ENCODE data around the gene RNPS1. TPM values are rescaled to one million over a fixed set of nuclear protein-coding genes. Genes with fewer than 3 reads are reported as not detected.
A peak's percentile ranks its signal among the peaks of the same experiment; 100 is the strongest.

Gene RNPS1
- total and polyA plus RNA-seq, 2 donors (not counting 3 experiments of a cell fraction or from before 2014, with no cell fraction given), result 206 to 209 TPM

DNA sequence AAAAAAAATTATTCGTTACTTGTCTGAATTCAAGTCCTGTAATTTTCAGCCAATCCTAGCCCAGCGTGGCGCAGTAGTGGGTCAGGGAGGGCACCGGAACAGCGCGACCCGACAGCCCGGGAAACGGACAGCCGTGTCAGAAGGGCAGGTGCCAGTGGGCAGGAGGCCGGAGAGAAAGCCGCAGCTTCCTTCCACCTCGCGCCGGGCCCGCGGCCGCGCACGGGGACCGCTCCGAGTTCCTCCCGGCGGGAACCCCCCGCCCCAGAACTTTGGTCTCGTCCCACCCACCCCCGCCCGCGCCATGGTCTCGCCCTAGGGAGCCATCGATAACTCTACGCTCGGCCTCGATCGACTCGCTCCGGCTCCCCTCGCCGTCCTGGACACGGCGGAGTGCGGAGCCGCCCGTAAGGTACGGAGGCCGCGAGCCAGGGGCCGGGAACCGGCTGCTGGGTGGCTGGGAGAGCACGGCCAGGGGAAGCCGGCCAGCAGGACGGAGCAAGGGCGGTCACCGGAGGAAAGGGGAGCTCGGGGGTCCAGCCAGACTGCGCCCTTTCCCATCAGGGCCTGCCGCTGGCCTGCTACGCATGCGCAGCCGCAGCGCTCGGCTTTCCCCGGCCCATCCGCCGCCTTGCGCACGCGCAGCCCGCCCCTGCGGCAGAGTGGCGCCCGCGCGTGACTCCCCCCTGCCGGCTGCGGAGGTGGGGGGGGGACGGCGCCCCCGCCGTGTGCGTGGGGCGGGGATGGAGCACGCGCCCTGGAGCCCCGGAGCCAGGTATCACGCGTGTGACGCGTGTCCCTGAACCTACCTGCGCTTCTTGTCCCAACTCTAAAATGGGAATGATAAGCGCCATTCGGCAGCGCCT lies 62.6 kb downstream of the RNPS1 start, which contains the start of gene MLST8:
Gene MLST8, plus strand, starts transcription at position 351 of the 863 bp plus-strand sequence. CDS start 632 bp downstream, outside the sequence.
- DNase-seq (ENCODE audit: low read depth, low spot score), result peak; percentile 87

More for the DNA sequence above, 62.6 kb downstream of the RNPS1 start, which contains the start of gene MLST8:
- Histone ChIP-seq H3K9me1 (replicated peaks; ENCODE audit: control insufficient read depth, extremely low read depth, insufficient read depth, low read length) (no peaks in the 10 kb centered on the region), H3K27me3 (ENCODE audit: control insufficient read depth in 2 of 2, insufficient read depth in 2 of 2, low read length in 2 of 2) (peaks cover under 1 to 2% of the 10 kb centered on the region in 2 experiments), H3K9me3 (replicated peaks; ENCODE audit: control insufficient read depth, insufficient read depth, low read length) (no peaks in the 10 kb centered on the region), H4K20me1 (replicated peaks; ENCODE audit: control insufficient read depth, extremely low read depth, insufficient read depth, low read length) (no peaks in the 10 kb centered on the region), H3K36me3 (ENCODE audit: control insufficient read depth in 2 of 2, extremely low read depth in 1 of 2, insufficient read depth in 2 of 2, low read length in 2 of 2) (peaks cover 0 to 22% of the 10 kb centered on the region in 2 experiments), H3K27ac (ENCODE audit: insufficient read depth, low read depth, low read length) (peak within 1 kb of the TSS; percentile 76), H3K9ac (replicated peaks; ENCODE audit: extremely low read depth, insufficient read depth, low read length) (peak within 1 kb of the TSS; percentile 88), H2AFZ (ENCODE audit: low read depth, low read length) (peak within 1 kb of the TSS; percentile 90), H3K79me2 (ENCODE audit: control insufficient read depth, insufficient read depth, low read length) (peaks cover 7% of the 10 kb centered on the region), H3K4me3 (replicated peaks in 1 of 3; ENCODE audit: insufficient read depth in 1 of 3, low read depth in 1 of 3, low read length in 3 of 3) (peak within 1 kb of the TSS; percentile 58 to 91 (median 73)), H3K4me1 (ENCODE audit: control insufficient read depth, extremely low read depth, insufficient read depth, low read length) (peaks cover 10% of the 10 kb centered on the region), H3K4me2 (ENCODE audit: insufficient read depth, low read length) (peak within 1 kb of the TSS; percentile 72)
- dilution Hi-C loops (cut with MboI; ENCODE audit: extremely low pct_ligation_motif_present, low sequenced_read_pairs), result no loop called here
- TF ChIP-seq FOS (IDR thresholded peaks at IDR 0.05; ENCODE audit: borderline replicate concordance, insufficient read depth, low read length), result no peak
- peak; percentile 98 for TF ChIP-seq POLR2AphosphoS5 (IDR thresholded peaks at IDR 0.05; ENCODE audit: insufficient read depth, low read depth, low read length)
- TF ChIP-seq JUN (IDR thresholded peaks at IDR 0.05; ENCODE audit: borderline replicate concordance, insufficient read depth, insufficient read length, low read depth), result no peak
- TF ChIP-seq, protein P1, sequence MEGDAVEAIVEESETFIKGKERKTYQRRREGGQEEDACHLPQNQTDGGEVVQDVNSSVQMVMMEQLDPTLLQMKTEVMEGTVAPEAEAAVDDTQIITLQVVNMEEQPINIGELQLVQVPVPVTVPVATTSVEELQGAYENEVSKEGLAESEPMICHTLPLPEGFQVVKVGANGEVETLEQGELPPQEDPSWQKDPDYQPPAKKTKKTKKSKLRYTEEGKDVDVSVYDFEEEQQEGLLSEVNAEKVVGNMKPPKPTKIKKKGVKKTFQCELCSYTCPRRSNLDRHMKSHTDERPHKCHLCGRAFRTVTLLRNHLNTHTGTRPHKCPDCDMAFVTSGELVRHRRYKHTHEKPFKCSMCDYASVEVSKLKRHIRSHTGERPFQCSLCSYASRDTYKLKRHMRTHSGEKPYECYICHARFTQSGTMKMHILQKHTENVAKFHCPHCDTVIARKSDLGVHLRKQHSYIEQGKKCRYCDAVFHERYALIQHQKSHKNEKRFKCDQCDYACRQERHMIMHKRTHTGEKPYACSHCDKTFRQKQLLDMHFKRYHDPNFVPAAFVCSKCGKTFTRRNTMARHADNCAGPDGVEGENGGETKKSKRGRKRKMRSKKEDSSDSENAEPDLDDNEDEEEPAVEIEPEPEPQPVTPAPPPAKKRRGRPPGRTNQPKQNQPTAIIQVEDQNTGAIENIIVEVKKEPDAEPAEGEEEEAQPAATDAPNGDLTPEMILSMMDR (IDR thresholded peaks at IDR 0.05; ENCODE audit: extremely low read depth in 1 of 2, insufficient read depth in 1 of 2, low read depth in 1 of 2, low read length in 2 of 2), result peak in 1 of 2 donors; percentile 25
- no peak for TF ChIP-seq MYC (IDR thresholded peaks at IDR 0.05; ENCODE audit: low read depth, low read length)
- TF ChIP-seq GATA2 (IDR thresholded peaks at IDR 0.05; ENCODE audit: insufficient read depth, insufficient read length, low read depth, low read length), result no peak
- TF ChIP-seq, protein P2, sequence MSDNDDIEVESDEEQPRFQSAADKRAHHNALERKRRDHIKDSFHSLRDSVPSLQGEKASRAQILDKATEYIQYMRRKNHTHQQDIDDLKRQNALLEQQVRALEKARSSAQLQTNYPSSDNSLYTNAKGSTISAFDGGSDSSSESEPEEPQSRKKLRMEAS (IDR thresholded peaks at IDR 0.05; ENCODE audit: insufficient read depth, insufficient read length), result no peak
- peak; percentile 89 for TF ChIP-seq POLR2A (IDR thresholded peaks at IDR 0.05; ENCODE audit: low read depth, low read length)
- TF ChIP-seq EZH2 (IDR thresholded peaks at IDR 0.05; ENCODE audit: borderline replicate concordance, low read depth, low read length, severe bottlenecking), result no peak
- POLR2A ChIA-PET, result interaction anchor here (1.3 kb wide), 1 partner anchor 50 kb away, joined by 5 read pairs; the partner anchor contains the start of gene TRAF7
- intact Hi-C loops (cut with micrococcal nuclease), result loop anchor here (1.0 kb wide), 3 partner anchors 10 to 50 kb away; partner anchors contain the start of genes E4F1 and TRAF7
- CTCF ChIA-PET, result interaction anchor here (0.9 to 1.0 kb wide), 2 partner anchors 9 to 49 kb away, joined by 3 to 5 read pairs; partner anchors contain the start of gene PGP
- no TSS peak for BruUV-seq (replicated peaks)
- peak; percentile 85 for FAIRE-seq

All from endothelial cell of umbilical vein (primary cell).